Myocyte (in vitro differentiated cells): ENCODE results near the gene ASB8. TPM values are rescaled to one million over a fixed set of nuclear protein-coding genes. Genes with fewer than 3 reads are reported as not detected.
A peak's percentile ranks its signal among the peaks of the same experiment; 100 is the strongest.

Source experiments
- DNase-seq: peaks from one replicate; pipeline ENCODE4 v3.0.0-alpha.2; 2012; ENCODE audit warnings: low read depth
- polyA plus RNA-seq: library from polyadenylated mRNA; unstranded; fragments of >200 nt; gene quantifications from one replicate; pipeline ENCODE4 v1.2.1, GENCODE V29; 2012; ENCODE audit warnings: missing spikeins
- total RNA-seq: library from RNA; depleted of rRNA; stranded (reverse); fragments of >200 nt; gene quantifications from 2 replicates; pipeline ENCODE4 v1.2.3, GENCODE V29; 2014

Gene ASB8, protein sequence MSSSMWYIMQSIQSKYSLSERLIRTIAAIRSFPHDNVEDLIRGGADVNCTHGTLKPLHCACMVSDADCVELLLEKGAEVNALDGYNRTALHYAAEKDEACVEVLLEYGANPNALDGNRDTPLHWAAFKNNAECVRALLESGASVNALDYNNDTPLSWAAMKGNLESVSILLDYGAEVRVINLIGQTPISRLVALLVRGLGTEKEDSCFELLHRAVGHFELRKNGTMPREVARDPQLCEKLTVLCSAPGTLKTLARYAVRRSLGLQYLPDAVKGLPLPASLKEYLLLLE
- 41.5 and 44.8 TPM in 2 replicates for total RNA-seq
- 37.8 TPM for polyA plus RNA-seq

DNA sequence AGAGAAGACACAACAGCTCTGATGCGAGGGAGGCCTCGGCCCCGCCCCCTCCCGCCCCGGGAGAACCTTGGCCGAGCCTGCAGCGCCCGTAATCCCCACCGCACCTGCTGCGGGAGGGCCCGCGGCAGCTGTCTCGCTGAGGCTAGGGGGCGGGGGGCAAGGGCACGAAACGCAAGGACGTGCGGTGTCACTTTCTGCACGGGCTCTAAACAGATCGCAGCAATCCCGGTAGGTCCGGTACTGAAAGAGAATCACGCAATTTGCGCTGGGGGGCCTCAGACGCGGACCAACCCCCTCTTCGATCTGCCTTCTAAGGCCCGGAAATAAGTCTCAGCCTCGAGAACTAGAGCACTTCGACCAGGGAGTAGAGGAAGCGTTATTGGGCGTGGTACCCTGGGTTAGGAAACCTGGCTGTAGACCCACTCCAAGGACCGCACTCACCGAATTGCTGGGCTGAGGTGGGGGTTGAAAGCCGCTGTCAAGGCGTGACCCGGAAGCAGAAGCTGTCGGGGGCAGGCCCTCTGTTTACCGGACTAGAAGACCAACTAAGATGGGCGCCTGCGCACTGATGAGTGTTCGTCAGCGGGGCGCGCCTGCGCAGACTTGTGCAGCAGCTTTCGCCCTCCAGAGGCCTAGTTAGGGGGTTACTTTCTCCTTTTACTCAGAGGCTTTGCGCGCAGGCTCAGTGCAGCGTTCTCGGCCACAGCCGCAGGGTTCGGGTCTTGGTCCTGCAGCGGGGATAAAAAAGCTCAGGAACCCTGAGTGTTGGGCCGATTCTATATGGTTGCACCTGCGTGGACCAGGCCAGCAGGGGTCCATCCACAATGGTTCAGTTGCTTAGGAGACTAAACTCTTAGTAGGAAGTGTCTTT is at the start of gene ASB8:
ASB8 (minus strand) TSS at position 498 of the 871 bp plus-strand sequence. CDS start 4,019 bp downstream, outside the sequence.
- peak; percentile 98 for DNase-seq

DNA sequence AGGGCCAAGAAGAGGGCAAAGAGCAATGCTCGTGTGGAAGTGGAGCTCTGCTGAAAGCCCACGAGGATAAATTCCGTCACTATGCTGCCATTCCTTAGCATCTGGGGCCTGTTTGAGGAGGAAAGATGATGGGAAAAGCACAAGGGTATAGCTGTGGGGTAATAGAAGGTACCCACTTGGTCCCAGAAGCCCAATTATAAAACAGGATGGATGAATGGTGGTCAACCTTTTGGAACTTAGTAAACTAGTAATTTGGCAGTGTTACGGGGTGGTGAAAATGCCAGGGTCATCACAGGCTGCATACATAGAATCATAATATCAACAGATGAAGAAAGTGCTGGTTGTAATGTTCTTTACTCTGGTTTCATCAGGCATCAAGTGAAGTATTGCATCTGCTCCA is 45.9 kb upstream of the ASB8 start, which contains the start of gene OR10AD1:
OR10AD1 (minus strand) TSS at position 101 of the 400 bp plus-strand sequence; CDS start at position 101, 0 bp downstream.
- no peak for DNase-seq

DNA sequence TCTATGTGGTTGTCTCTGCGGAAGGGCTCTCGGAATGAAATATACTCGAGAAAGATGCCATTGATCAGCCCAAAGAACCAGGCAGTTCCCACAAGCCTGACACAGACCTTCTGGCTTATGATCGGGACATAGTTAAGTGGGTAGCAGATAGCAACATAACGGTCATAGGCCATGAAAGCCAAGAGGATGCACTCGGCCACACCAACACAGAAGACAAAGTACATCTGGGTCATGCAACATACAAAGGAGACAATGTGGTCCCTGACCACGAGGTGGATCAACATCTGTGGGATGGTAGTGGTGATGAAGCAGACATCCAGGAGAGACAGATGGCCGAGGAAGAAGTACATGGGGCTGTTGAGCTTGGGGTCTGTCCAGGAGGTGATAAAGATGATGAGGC is 45.5 kb upstream of the ASB8 start:
- DNase-seq: no peak

DNA sequence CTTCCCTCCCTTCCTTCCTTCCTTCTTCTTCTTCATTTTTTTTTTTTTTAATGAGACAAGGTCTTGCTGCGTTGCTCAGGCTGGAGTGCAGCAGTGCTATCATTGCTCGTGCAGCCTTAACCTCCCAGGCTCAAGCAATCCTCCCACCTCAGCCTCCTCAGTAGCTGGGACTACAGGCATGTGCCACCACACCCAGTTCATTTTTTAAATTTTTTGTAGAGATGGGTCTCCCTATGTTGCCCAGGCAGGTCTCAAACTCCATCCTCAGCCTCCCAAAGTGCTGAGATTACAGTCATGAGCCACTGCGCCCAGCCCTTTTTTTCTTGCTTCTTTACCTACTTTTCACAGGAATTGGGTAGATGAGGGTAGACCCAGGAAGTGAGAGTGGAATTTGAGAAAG is 44.2 kb upstream of the ASB8 start:
- DNase-seq: no peak

DNA sequence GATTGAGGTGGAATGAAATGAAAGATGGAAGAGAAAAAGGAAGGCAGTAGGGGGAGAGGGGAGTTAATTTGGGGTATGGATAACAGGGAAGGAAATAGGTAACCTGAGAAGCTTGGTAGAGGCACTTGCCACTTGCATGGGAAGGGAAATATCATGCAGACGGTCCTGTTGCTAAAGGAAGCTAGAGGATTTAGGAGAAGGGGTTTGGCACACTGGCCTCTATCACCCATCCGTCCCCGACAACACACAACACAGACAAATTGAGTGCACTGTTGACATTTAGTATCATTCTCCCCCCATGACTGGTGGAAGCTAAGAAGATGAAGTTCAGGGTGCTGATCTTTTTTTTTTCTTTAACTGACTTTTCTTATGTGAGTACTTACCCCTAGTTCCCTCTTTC is 43.8 kb upstream of the ASB8 start:
- no peak for DNase-seq

DNA sequence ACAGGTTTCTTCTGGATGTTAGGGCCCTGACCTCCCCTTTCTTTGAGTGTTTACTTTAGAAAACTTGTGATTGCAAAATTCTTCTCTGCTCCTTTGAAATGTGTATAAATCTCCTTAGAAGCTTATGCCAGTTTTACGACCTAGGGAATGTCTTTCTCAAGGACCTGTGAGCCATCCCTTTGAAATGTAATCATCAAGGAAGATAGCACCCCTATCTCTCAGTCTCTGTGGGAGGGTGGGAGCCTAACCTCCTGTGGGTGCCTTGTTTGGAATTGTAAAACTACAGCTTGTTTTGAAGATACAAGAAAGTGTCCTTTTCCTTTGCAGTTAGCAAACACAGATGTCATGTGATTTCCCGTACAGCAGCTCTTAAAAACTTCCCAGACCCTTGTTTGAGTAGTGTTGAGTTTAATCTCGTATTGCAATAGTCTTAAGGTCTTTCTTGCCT is 42.5 kb upstream of the ASB8 start:
- DNase-seq: no peak

DNA sequence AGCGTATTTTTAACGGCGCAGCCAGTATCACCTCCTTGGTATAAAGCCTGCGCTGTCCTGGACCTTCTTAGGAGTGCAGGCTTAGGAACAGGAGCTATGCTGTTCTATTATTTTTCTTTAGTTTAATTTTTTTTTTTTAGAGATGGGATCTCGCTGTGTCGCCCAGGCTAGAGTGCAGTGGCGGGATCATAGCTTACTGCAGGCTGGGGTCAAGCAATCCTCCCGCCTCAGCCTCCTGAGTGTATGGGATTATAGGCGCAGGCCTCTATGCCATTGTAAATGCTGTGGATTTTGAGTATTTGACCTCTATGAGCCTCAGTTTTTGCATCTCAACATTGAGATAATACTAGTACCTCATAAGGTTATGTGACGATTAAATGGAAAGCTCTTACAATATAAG is 41.7 kb upstream of the ASB8 start:
- no peak for DNase-seq

DNA sequence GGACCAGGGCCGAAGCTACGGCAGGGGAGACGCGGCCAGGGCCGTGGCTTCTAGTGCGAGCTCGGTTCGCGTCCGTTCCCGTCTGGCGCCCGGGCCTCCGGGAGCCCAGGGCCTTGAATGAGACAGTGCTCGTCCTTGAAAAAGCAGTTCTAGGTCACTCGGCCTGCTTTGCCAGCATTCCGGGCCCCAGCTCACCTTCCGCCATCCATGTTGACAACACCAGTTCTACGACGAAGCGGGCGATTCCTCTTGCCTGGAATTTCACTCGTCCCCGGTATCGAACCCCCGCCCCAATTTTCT is 41.3 kb upstream of the ASB8 start:
- no peak for DNase-seq

DNA sequence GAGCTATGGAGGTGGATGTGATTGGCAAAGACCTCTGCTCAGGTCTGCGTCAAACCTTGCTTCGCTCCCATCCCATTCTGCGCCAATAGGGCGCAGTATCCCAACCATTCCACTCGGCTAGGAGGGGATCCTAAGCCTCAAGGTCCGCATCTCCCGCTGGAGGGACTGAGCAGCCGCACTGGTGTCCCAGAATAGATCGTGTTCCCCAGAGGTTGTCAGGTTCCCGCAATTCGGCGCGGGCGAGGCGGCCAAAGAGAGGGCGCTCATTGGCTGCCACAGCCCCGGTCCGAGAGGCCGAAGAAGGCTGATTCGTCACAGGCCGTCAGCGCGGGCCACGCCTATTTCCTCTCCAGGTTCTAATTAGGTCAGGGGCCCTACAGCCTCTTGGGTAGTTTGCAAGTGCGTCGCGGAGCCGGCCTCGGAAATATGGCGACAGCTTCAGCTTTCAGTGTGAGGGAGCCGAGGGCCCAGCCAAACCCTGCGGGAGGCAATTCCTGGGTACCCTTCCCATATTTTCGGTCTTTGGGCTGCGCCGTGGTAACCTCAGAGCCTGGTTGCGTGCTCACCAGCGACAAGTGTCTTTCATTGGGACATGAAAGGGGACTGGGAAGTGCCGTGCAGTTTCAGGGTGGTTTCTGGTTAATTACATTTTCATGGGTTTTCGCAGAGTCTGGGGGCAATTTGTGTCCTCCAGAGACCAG is 40.8 kb upstream of the ASB8 start:
- DNase-seq: peak; percentile 31

DNA sequence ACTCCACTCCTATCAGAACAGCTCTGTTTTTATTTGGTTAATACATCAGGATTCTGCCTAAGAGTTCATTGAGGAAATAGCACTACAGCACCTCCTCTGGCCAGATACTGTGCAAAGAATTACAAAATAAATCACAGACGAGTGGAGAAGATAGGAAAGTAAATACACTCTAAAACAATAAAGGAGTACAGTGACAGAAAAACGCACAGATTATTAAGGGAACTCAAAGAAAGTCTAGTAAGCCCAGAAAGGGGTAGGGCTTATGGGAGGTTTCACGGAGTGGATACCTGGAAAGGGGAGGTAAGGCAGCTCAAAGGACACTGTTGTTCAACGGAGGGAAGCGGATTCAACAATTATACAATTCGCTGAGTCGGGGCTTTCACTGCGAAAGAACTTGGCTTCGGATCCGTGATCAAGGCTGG is 40.2 kb upstream of the ASB8 start:
- no peak for DNase-seq

DNA sequence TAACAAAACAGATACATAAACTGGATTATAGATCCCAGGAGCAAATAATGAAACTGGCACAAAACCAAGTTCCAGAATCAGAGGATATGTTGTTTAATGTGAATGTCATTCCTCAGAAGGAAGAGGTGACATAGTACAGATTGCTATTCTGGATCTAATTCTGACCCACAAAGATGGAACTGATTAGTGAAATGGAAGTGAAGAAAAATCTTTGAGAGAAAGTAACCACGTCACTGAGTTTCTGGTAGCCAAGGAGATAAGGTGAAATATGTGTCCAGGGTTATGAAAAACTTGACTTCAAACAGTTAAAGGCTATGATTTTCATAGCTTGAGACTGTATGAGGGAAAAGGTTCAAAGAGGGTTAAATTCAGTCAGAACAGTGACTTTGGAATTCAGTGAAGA is 37.5 kb upstream of the ASB8 start:
- DNase-seq: no peak

DNA sequence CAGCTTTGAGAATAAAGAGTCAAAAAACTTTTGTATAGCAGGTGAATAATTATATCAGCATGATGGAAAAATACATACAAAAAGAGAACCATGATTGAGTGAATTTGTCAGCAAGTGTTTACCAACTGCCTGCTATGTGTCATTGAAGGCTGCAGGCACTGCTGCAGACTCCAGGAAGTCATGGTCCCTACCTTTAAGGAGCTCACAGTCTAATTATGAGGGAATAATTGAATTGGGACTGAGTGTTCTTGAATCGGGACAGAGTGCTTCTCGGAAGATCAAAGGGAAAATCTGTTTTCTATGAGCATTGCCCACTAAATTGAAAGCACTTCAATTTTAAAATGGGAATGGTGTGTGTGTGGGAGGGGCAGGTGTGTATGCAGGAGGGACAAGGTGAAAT is 36.3 kb upstream of the ASB8 start:
- DNase-seq: no peak

DNA sequence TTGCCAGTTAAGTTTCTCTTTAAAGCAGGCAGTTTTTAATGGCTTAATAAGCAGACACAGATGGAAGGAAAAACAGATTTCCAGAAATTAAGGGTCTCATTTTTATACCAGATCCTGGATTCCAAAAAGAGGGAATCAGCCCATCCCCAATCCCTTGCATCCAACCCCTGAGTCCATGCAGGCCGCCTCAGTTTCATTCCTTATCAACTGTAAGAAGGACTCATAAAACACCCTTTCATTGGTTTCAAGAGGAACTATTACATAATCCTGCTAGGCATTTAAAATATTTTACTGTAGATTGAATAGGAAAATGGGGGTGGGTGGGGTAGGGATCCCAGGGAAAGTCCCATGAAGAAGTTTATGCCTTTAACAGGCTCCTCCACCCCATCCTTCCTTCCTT is 35.5 kb upstream of the ASB8 start:
- no peak for DNase-seq

DNA sequence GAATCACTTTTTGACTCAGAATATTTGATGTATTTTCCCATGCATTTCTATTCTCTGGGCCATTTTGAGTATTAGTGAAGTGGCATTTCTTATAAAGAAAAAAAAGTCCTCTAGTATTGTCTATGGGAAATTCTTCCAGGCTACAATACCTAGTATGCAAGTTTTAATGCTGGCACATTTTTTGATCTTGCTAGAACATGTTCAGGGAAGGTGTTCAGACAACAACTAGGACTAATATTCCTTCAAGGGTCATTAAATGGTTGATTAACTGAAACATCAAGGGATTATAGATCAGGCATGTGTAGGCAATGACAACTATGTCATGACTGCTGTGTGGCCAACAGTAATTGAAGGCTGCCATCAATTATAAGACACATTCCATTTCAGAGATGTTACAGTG is 33.8 kb upstream of the ASB8 start:
- no peak for DNase-seq

DNA sequence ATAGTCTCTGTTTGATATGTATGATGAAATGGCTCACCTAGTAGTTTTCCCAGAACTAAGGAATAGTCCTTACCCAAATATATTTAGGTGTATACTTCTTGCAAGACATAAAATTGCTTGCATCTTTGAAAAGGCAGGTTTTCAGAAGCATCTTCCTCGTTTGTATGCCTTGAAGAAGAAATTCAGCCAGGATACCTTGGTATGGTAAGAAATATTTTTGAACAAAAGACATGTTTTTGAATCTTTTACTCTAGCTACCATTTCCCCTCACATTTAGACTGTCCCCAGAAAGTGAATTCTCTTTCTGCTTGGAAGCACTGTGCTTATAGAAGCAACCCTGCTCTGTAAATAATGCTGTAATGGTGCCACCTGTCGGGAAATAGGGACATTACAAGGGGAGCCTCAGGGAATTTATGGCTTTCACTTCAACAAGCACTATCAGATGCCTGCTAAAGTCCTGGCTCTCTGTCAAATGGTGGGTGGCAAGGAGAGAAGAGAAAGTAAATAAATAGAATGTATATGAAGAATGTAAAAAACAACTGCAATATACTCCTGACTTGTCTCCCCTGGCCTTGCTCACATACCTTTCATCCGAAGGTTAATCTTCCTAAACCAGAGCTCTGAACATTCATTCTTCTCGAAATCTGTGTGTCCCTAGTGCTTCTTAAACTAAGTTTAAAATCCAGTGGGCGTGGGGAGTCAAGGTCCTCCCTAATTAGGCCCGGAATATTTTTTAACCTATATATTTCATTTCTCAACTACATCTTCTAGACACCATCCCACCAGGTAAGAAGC is 32.2 kb upstream of the ASB8 start:
- DNase-seq: peak; percentile 81

DNA sequence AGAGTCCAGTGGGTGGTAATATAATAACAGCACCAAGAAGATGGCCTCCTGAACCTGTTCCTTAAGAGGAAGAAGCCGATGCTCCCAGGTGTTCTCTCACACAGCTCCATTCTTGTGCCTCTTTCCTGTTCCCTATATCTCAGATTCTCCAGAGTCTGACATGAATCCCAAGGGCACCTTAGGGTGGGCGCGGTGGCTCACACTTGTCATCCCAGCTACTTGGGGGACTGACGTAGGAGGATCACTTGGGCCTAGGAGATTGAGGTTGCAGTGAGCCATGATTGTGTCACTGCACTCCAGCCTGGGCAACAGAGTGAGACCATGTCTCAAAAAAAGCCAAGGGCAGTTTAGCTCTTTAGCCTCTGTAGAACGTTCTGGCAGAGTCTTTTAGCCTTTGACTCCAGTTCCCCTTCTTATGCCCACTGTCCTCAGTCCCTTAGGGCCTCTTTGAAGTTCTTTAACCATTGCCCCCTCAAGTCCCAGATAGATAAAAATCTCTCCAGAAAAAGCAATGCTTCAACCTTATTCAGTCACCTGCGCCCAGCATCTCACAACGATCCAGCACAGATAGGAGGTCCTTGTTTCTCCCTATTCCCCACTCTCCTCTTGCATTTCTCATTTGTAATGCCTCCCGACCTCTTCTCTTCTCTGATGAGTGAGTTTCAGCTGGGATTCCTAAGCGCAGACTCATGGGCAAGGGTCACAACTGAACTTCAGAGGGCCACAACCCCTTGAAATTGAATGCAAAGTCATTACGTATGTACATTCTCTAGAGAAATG is 30.8 kb upstream of the ASB8 start:
- DNase-seq: no peak

DNA sequence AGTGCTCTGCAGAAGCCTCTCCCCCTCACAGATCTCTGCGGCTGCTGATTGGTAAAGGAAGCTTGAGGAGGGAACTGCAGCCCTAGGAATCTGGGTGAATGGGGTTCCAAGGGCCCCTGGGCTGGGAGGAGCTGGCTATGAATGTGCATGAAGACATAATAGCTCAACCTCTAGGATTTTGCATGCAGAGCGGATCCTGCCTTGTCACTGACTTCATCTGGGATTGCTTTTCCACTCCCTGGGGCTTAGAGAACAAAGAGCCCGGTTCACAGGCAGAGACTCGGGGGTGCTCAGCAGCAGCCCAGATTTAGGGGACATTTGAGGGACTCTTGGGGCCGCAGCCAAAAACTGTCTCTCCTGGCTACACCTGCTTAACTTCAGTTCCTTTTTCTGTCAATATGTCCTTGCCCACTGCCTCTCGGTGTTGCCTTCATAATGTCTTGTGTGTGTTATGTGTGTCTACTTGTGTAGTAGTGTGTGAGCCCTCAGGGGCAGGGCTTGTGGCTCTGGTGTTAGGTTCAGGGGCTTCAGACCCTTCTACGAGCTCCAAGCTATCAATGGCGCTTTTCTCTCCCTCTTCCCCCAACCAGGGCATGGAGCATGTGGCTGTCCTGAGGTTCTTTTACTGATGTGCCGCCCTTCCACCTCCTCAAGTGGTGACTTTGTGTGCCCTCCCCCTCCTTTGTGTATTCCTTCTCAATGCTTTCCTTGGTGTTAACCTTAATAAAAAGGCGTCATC is 28.0 kb upstream of the ASB8 start:
- no peak for DNase-seq

DNA sequence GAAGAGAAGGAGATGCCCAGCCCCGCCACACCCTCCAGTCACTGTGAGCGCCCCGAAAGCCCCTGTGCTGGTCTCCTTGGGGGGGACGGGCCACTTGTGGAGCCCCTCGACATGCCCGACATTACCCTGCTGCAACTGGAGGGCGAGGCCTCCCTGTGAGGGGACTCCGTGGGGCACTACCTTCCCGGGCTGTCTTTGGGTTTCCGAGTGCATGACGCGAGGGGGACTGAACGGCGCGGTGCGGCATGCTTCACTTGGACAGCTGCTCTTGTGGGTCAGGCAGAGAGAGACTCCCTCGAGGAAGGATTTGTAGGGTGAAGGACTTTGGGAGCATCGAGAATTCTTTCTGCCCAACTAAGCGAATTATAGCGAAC is 27.2 kb upstream of the ASB8 start:
- peak; percentile 57 for DNase-seq

DNA sequence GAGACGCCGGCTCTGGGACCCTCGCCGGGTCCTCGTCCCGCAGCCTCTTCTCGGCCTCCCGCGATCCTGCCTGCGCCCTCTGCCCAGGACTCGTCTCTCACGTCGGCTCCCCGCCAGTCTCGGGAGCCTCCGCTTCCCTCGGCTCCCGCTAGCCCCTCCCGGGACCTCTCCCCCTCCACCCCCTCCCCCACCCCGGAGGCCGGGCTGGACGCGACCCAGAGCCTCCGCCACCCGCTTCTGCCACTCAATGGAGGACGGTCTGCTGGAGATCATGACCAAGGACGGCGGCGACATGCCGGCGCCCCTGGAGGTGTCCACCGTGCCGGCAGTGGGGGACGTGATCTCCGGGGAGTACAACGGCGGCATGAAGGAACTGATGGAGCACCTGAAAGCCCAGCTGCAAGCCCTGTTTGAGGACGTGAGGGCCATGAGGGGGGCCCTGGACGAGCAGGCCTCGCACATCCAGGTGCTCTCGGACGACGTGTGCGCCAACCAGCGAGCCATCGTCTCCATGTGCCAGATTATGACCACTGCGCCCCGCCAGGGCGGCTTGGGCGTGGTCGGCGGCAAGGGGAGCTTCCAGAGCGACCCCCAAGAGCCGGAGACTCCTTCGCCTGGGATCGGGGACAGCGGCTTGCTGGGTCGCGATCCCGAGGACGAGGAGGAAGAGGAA is 26.7 kb upstream of the ASB8 start:
- no peak for DNase-seq
